Mucosa of gallbladder (tissue), 1 donor: ENCODE measurements around the gene ROBO4. TPM values are rescaled to one million over a fixed set of nuclear protein-coding genes. Genes with fewer than 3 reads are reported as not detected.
A peak's percentile ranks its signal among the peaks of the same experiment; 100 is the strongest.

Source experiments
- DNase-seq: peaks from one replicate; pipeline ENCODE4 v3.0.0-alpha.2; 2020; ENCODE audit warnings: low spot score
- total RNA-seq: library from RNA; stranded (reverse); gene quantifications from one replicate; pipeline ENCODE4 v1.2.1, GENCODE V29; 2021
- donor health status: DM: no; HTN: no; CAD: no.

Gene ROBO4
- total RNA-seq, result 13.8 TPM

DNA sequence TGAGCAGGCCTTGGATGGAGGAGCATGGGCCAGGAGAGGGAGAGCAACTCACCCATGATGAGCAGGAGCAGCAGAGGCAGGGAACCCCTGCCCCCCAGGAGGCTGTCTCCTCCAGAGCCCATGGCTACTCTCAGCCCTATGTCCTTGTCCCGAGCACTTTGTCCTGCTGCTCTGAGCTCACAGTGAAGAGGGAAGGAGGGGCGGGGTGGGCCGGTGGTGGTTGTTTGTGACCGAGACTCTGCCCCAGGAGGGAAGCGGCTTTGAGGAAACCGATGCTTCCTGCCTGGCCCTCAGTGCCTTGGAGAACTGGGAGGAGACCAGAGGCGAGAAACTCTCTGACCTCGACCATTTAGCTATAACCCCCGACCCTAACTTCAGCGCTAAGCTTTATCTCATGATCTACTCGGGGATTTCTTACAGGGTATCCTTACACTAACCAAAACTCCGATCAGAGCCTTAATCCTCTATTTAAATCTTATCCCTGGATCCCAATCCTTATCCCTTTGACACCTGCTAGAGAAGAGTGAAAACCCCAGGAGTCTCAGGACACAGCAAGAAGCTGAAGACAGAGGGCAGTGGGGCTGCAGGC is at the start of gene ROBO4:
Gene ROBO4 (minus strand): TSS at position 192 of the 589 bp plus-strand sequence. CDS start 70 bp downstream, at position 122.
- peak; percentile 12 for DNase-seq

DNA sequence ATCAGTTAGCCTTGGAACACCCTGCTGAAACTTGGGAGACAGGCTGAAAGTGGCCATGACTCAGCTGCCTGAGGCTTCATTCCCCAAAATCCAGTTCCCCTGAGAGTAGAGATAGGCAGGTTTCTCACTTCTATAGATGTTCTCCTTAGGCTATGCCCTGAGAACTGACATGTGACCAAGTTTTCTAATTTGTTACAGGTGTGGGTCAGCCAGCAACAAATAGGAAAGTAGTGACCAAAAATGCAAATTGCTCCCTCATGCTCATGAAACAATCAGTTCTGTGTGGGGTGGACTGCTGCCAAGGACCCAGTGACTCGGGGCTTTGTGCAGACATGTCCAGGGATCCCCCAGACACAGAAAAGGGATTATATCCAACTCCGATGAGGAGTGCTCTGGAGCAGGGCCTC is 49.1 kb upstream of the ROBO4 start:
- DNase-seq, result no peak

DNA sequence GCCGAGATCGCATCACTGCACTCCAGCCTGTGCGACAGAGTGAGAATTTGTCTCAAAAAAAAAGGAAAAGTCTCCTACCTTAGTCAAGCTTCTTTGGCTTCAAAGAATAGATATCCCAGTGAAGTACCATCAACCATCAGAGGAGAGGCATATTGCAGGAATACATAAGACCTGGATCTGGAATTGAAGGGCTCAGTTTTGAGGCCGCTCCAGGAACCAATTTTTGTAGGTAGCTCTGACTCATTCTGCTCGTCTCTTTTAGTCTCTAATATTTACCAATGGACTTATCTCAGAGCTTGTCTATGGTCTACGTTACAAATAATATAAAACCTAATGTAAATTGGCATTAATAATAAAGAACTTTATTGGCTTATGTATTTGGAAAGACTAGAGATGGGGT is 48.2 kb upstream of the ROBO4 start:
- no peak for DNase-seq

DNA sequence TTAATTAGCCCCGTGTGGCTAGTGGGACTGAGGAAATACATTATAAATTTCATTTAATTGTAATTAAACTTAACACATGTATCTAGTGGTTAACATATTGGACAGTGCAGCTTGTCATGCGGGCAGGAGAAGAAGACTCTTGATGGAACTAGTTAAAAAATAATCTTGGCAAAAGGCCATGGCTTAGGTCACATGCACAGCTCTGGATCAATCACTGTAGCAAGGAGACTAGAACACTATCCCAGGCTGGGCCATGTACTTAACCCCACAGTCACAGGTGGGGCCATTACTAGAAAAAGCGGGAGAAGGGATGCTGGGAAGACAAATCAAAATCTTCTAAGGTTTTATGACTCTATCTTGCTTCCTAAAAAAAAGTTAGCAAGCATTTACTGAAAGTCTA is 46.9 kb upstream of the ROBO4 start:
- no peak for DNase-seq

DNA sequence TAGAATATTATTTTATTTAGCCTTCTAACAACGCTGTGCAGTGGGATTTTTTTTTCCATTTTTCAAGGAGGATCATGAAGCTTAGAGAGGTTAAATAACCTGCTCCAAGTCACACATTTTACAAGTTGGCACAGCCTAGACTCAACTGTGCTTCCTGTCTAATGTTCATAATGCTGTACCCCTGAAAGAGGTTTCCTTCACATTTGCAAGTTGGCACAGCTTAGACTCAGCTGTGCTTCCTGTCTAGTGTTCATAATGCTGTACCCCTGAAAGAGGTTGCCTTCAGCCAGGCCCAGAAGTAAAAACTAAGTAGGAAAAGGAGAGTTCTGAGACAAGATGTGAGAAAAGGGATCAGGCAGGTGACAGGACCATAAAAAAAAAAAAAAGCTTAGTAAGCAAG is 46.1 kb upstream of the ROBO4 start:
- no peak for DNase-seq

DNA sequence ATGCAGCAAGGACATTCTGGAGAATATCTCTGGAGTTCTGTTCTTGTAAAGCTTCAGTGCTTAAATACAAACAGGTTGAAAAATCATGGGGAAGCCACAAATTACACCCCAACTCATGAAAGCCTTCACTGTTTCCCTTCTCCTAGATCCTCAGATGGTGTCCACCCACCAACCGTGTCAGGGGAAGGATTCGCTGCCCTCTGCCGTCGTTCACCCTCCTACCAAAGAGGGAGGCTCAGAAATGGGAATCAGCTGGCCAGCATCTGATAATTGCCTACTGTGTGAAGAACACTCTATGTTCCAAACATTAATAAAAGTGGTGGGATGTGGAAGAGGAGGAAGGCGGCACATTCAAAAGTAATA is 45.6 kb upstream of the ROBO4 start:
- no peak for DNase-seq

DNA sequence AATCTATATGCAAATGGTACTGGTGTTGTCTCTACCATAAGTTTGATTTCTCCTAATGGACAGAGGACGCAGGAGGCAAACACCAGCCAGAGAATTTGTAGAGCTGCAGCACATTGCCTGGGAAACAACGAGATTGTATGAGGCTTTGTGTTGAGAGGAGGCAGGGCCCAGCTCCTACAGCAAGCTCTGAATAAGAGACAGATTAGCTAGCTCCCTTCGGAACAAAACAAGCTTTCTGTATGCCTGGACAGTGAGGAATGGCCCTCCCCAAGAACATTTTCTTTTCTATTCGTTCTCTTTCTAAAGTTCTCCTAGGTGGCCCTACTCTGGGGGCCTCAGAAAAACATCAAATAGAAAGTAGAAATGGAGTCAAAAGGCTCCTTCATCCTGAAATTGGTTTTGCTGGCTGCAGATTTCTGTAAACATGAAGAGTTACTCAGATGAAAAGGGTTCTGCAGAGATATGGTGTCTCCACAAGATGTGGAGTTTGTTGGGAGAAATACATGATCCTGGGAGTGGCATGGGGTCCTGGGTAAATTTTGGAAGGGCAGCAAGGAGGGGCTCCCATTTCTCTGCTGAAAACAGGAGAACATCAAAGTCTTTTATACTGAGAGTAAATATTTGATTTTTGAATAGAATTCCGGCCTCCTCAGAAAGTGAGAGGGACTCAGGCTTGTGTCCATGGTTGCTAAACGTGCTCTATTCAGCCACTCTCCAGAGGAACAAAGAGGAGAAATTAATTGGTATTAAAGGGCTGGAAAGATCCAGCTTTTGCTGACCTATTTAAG is 45.0 kb upstream of the ROBO4 start:
- no peak for DNase-seq

DNA sequence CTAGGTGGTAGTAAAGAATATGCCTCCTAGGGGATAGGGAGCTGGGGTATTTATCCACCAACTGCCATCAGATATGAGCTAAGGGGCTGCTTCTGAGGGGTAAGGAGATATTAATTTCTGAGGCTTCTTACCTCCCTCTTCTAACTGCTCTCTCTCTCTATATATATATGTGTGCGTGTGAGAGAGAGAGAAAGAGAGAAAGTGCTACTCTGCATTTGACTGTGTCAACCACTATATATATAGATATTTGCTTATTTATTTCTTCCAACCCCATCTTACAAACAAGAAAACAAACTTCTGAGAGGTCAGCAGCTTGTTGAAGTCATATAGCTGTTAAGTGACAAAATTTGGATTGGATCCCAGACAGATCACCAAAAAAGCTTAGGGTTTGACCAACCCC is 44.0 kb upstream of the ROBO4 start:
- DNase-seq, result no peak

DNA sequence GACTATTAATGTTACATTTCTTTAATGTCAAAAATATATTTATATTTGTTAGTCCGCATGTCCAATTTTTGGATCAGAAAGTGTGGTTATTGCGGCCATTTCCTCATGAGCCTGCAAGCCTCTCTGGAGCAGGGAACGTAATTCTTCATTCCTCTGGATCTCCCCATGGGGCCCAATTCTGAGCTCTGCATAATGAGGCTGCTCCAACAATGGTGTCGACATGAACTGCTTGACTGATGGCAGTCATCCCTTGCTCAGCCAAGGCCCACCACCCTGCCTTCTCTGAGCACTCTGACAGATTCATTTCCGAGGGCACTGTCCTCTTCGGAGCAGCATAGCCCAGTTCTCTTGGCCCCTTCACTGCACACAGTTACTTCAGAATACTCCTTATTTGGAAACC is 41.3 kb upstream of the ROBO4 start:
- DNase-seq, result no peak

DNA sequence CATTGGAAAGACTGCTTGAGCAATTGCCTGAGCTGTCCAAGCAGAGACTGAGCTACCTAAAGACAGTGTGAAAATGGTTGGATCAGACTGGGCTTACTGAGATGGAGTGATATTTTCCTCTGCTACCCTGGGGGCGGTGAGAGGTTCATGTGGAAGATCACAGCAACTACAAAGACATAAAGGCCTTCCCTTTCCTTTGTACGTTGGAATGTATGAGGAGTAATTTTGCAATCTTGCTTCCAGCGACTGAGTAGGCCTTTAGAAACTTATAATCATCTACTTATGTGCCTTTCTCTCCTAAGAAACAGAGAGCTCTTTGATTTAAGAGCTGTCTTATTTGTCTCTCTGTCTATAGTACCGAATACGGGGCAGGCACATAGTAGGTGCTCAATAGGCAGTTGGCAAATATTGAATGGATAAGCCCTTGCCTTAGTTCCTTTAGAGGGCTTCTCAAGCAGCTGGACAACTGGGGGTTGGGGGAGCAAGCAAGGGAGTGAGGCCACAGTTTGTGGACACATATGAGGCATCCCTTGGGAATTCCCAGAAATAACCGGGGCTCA is 40.6 kb upstream of the ROBO4 start:
- no peak for DNase-seq

DNA sequence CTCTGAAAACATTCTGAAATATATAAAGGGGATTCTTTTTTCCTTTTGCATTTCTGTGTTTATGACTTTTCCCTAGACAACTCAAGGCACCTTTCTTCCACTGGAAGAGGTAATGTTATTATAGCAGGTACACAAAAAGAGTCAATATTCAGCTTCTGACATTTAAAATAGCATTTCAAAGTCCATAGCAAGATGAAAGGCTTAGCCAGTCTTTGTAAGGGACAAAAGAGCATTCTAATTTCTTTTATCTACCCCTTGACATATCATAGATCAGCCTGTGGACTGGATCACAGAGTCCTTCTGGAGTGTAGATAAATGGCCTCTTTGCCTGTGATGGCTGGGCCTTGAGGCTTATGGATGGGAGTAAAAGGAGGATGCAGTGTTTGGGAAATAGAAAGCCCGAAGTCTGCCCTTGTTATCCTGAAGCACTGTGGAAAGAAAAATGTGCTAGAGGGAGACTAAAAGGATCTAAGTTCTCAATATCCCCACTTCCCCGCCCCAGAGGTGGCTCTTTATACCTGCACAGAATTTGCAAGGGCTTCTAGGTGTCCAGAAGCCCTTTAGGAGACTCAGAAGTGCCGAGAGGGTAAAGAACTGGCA is 39.8 kb upstream of the ROBO4 start:
- no peak for DNase-seq

DNA sequence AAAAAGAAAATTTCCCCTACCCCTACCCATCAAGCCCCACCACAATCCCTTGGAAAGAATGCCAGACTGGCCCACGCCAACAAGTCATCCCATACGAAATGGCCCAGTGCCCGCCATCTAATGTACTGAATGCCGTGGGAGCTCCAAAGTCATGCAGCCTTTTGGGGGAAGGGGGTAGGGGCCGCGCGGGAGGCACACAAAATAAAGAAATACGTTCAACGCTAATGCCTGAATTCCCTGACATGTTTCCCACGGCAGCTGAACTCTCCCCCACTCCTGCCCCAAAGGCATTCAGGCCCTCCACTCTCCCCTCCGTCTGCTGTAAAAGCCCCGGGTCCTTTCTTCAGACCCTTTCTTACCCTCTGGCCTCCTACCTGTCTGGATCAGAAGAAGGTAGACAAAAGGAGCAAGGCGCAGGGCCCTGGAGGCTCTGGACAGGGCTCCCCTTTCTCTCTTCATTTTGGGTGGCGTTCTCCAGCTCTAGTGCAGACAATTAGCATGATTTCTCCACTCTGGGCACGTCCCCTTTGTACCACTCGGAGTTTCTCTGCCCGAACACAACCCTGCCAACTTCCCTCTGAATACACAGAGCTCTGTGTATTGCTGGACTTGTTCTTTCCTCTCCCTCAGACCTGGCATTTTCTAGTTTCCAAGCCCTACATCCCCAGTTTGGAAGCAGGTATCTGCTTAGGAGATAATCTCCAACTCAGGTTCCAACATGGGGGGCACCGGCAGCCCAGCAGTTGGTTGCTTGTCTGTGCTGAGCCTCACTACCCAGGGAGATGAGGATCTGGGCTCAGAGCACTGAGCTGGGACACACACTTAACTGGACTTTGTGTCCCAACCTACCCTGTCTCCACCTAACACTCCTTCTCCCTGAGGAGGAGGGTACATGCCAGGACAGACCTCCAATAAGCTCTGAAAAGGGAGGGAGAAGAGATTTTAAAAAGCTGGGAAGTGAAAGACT is 38.2 kb upstream of the ROBO4 start, which contains the start of gene HEPACAM:
Gene HEPACAM (minus strand): TSS at position 500 of the 967 bp plus-strand sequence. CDS start 41 bp downstream, at position 459.
- DNase-seq, result no peak

DNA sequence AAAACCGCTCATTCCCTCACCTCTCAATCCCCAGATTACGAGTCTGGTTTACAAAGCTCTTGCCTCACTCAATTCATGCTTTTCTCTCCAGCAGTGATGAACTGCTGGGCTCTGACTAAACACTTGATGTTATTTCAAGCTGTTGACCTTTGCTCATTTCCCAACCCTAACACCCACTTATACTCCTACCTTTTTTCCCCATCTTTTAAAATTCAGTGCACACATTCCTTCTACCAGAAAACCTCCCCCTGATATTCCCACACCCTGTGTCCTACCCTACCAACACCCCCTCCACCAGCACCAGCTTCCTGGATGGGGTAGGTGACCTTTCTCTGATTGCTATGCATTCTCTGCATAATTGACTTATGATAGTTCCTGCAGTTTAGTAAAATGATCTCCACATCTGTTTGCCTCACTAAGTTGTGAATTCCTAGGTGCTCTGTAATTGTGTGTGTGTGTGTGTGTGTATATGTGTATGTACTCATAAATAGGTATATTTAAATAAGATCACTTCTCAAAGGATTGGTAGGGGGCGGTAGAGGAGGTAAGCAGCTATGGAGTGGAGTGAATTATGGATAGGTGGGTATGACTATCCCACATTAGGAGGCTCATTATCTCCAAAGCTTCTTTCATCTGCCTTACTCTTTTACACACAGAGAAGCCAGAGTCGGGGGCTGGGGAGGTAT is 37.3 kb upstream of the ROBO4 start:
- no peak for DNase-seq

DNA sequence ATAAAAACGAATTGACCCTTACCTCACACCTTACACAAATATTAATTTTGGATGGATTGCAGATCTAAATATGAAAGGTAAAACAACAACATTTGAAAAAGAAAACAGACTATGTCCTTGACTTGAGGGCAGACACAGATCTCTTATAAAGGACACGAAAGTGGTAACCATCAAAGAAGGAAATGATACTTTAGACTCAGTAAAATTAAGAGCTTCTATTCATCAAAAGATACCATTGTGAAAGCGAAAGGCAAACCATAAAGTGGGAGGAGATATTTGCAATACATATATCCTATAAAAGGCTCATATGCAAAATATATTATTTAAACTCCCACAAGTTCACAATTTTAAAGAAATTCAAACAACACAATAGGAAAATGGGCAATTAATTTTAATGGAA is 33.1 kb upstream of the ROBO4 start:
- DNase-seq, result no peak

DNA sequence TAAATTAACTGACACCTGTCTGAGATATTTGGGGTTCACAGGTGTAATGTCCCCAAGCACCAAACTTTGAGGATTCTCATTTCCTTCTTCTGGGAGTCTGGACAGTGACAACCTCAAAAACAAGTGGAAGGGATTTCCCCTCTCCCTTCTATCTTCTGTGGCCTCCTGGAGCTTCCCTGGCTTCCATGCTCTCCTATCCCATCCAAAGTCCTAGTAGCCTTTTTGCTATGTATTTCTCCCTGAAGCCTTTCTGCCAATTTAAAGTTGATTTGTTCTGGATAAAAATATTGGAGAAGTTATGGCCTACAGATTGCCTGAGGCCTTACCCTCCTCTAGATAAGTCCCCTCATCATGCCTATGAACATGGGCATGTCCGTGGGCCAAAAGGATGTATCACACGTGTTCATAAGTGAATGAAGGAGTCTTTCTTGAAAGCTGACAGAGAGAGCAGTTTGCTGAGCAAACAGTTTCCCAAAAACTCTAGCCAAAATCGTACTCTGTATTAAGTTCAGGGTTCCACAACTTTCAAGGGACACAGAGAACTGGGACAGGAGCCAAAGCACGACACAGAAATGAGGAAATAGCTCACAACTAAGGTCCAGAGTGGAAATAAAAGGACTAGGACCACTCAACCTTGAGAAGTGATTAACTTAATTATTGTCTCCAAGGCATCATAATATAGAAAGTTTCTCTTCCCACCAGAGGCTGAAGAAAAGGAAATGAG is 31.4 kb upstream of the ROBO4 start:
- no peak for DNase-seq

DNA sequence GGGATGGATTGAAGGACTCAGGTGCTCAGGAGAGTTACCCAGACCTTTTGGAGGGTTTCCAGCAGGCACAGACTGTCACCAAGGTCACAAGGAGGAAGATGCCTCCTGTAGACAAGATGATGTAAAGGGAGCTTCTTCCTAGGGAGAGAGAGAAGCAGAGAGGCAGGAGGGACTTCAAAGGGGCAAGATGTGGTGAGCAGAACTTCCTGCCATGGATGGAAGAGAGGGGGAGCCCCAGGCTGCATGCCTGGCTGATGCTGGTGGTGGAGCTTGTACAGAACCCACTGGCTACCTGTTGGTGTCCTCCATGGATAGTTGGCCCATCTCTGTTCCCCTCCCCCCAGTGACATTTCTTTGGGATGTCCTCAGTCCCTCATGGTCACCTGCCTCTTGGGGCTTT is 25.6 kb upstream of the ROBO4 start:
- no peak for DNase-seq

DNA sequence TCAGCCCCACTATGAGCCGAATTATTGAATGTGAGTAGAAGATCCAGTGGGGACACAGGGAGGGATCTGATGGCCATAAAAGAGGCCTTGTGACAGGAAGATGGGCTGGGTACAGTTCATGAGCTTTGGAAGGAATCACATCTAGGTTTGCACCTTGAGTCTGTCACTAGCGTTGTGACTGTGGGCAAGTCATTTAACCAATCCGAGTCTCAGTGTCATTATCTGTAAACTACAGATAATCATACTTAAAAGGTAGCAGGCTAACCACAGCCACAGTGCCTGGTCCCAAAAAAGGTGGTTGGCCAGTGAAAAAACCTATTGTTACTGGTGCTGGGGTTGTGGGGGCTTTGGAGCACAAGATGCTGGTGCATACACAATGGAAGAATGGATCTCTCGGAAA is 25.2 kb upstream of the ROBO4 start:
- no peak for DNase-seq

DNA sequence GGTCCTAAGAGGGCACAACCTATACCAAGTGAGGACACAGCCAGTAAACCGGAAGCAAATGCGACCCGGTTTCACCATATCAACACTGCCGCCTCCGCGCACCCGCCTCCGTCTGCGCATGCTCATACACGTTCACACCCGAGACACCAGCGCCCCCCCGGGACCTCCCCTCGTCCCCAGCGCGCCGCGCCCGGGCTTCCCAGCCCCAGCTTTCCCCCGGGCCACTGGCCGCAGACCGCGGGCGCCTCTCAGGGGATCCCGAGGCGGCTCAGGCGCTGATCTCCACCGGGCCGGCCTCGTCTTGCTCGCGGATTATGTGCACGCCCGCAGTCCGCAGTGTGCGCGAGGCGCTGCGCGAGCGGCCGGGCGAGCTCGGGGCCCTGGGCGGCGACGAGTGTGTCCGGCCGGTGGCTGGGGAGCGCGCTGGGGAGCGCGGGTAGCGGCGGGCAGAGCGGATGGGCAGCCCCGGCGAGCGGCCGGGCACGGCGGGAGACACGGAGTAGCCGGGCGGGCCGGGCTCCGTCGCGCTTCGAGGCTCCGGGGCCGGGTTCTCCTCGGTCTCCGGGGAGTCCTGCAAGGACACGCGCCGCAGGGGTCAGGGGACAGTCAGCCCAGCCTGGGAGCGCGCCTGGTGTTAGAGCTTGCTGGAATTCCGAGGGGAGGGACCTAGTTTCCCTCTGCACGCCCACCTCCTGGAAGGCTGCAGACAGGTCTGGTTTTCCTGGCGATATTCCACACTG is 23.4 kb upstream of the ROBO4 start:
- DNase-seq, result peak; percentile 62

DNA sequence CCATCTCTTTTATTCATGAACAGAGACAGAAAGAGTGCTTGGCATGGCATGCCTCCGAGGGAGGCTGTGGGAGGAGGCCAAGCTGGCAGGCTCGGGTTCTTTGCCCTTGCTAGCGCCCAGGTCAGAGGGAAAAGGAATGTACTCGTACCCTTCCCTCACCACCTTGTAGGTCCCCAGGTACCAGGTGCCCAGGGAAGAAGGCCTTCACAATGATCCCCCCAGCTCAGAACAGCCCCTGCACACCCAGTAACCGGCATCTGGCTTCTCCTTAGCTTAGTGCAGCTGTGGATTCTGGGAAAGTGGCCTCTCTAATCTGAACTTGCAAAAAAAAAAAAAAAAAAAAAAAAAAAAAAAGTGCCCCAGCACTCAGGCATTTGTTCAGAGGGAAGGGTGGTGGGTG is 22.7 kb upstream of the ROBO4 start:
- no peak for DNase-seq

DNA sequence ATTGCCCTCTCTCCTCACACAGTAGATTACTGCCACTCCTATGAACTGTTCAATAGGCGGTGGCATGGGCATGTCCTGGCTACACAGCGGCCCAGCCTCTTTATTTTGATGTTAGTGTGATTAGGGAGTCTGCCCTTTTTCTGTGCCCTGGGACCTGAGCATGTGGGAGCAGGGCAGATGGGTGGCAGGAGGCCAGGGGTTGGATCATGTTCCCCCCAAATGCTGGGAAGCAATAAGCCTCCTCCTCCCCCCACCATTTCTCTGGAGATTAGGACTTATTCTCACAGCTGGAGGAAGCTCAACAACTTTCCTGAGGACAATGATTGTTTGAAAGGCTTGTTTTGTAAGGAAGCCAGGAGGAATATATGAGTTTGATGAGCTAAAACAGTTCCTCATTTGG is 22.2 kb upstream of the ROBO4 start:
- DNase-seq, result no peak
